Activated CD4-positive, CD25-positive, alpha-beta regulatory T cell treated with anti-CD3 and anti-CD28 coated beads, Interleukin-2, amount 50 U/mL, for 72 hours (primary cell): ENCODE measurements around the gene ATP5MK.
"Not testable (repeated sequence)": the region's sequence is repeated elsewhere in the genome, so short reads cannot be mapped to it uniquely, and the experiment has no call there.

ENCODE experiments used
- DNase-seq: peaks from one replicate; pipeline ENCODE4 v3.0.0; 2021

Gene ATP5MK

GRCh38 chr10:103395754-103396066 lies 565 bp downstream of the ATP5MK start:
- no peak for DNase-seq

GRCh38 chr10:103394180-103394579 lies 2.1 kb downstream of the ATP5MK start:
- no peak for DNase-seq

DNA sequence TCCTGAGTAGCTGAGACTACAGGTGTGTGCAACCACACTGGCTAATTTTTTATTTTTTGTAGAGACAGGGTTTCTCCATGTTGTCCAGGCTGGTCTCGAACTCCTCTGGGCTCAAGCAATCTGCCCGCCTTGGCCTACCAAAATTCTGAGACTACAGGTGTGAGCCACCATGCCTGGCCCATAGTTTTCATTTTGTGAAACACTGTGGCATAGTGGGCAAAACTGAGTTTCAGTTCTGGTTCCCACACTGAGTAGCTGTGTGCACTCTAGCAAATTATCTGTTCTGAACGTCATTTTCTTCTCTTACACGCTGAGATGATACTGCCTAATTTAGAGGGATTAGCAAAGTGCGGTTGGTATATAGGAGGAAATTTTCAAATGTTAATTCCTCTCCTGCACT lies 13.5 kb downstream of the ATP5MK start:
- DNase-seq, result no peak

DNA sequence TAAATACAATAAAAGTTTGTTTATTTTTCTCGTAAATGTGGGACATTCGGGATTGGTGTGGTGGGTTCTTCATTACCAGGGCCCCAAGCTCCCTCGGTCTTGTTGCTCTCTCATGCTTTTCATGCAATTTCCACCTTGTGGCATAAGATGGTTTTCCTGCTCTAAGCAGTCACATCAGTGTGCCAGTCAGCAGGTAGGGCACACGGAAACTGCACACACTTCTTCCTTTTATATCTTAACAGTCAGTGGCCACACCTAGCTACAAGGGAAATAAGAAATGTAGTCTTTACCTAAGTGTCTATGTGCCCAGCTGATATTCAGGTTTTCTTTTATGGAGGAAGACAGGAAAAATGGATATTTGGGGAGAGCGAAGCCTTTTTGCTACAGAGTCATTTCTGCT lies 22.0 kb downstream of the ATP5MK start:
- no peak for DNase-seq

- no peak for DNase-seq
These were observed 22.7 kb downstream of the ATP5MK start for GRCh38 chr10:103373544-103373943.

- peak; percentile 86 for DNase-seq
These were observed 28.3 kb downstream of the ATP5MK start, which contains the start of gene TAF5 for GRCh38 chr10:103367782-103368518. Gene TAF5 (plus strand): TSS chr10:103367976. CDS start chr10:103367990, 14 bp downstream.

- no peak for DNase-seq
These were observed 28.9 kb downstream of the ATP5MK start for GRCh38 chr10:103367379-103367781.

GRCh38 chr10:103360791-103361190 lies 35.5 kb downstream of the ATP5MK start:
- DNase-seq, result not testable (repeated sequence)

GRCh38 chr10:103359493-103359892 lies 36.8 kb downstream of the ATP5MK start:
- DNase-seq, result not testable (repeated sequence)

DNA sequence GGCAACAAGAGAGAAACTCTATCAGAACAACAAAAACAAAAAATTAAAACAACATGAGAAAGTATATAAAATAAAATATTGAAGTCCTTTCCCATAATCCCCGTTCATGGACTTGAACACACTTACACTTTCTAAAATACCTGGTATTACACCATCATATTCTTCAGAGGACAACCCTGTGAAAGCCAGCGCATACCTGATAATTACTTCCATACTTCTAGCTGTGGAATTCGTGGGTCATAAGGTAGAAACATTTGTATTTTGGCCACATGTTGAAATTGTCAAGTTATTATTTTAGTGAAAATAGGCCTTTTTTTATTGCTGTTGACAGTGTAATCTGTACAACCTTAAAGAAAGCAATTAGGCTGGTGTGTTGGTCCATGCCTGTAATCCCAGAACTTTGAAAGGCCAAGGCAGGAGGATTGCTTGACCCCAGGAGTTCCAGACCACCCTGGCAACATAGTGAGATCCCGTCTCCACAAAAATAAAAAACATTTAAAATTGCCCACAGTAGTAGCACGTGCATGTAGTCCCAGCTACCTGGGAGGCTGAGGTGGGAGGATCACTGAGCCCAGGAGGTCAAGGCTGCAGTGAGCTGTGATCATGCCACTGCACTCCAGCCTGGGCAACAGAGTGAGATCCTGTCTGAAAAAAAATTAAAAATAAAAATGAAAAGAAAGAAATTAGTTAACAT lies 40.2 kb downstream of the ATP5MK start:
- no peak for DNase-seq

GRCh38 chr10:103354567-103354966 lies 41.7 kb downstream of the ATP5MK start:
- not testable (repeated sequence) for DNase-seq

DNA sequence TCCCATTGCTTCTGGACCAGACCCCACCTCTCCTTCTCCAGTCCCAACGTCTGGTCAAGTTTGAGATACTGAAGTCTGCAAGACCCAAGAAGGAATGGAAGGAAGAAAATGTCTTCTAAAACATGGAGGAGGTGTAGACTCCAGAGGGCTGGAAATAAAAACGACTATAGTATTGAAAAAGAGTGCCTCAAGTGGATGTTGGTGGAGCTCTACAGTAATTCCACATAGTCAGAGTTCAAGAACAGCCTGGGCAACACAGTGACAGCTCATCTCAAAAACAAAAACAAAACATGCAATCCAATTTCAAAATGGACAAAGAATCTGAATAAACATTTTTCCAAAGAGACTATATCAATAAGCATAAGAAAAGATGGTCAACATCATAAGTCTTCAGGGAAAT lies 43.0 kb downstream of the ATP5MK start:
- no peak for DNase-seq

- DNase-seq, result peak; percentile 83
These were observed 45.6 kb downstream of the ATP5MK start, which contains the start of gene PCGF6 for GRCh38 chr10:103350517-103351260. Gene PCGF6 (minus strand): TSS chr10:103351140. CDS start chr10:103351066, 74 bp downstream.

- no peak for DNase-seq
These were observed 46.1 kb downstream of the ATP5MK start for GRCh38 chr10:103350175-103350516.
